ENCODE measurements around the gene GPR4. TPM values are rescaled to one million over a fixed set of nuclear protein-coding genes. Genes with fewer than 3 reads are reported as not detected.

GPR4 gene
- 1 to 10 TPM; 1.1 to 8.8 (median 1.2) TPM for total RNA-seq

DNA sequence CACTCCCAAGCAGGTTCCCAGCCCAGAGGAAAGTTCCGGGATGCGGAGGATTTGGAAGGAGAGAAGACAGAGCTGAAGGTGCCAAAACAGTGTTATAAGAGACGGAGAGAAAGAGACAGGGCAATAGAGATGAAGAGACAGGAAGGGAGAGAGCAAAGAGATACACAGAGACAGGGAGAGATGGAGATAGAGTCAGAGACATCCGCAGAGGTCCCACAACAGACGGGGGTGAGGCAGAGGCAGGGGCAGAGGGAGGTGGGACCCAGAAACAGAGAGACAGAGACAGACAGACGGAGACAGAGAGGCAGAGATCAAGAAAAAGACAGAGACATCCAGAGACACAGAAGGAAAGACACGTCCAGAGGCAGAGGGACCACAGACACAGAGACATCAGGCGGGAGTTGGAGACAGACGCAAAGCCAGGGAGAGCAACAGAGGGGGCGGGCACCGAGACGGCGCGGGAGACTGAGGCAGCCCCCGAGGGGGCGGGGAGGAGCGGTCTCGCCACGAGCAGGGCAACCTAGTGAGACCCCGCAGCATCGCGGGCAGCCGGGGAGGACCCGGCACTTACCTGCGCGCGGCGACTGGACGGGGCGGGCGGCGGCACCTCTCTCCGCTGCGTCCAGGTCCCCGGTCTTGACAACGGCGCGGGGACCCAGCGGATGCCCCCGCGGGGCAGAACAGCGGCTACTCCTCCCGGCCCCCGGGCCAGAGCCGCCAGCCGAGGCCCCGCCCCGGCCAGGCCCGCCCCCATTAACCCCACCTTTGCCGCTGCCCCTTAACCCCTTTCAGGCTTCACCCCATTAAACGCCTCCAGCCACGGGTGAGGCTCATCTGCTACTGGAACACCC, at the start of gene GPR4:
Gene GPR4 (minus strand): TSS at position 689 of the 851 bp plus-strand sequence. CDS start 10,346 bp downstream, outside the sequence.
- intact Hi-C loops (cut with DNase I; ENCODE audit: low total_unique reads), result no loop called here
- H3K4me1 ChIP-seq, result no peaks in the 10 kb centered on the region
- DNase-seq (ENCODE audit: low spot score in 2 of 2), result no peak
- H3K9me3 ChIP-seq, result no peaks in the 10 kb centered on the region
- TF ChIP-seq POLR2AphosphoS5 (IDR thresholded peaks at IDR 0.05) (no peak), POLR2A (IDR thresholded peaks at IDR 0.05) (no peak)
- TF ChIP-seq, protein P1, sequence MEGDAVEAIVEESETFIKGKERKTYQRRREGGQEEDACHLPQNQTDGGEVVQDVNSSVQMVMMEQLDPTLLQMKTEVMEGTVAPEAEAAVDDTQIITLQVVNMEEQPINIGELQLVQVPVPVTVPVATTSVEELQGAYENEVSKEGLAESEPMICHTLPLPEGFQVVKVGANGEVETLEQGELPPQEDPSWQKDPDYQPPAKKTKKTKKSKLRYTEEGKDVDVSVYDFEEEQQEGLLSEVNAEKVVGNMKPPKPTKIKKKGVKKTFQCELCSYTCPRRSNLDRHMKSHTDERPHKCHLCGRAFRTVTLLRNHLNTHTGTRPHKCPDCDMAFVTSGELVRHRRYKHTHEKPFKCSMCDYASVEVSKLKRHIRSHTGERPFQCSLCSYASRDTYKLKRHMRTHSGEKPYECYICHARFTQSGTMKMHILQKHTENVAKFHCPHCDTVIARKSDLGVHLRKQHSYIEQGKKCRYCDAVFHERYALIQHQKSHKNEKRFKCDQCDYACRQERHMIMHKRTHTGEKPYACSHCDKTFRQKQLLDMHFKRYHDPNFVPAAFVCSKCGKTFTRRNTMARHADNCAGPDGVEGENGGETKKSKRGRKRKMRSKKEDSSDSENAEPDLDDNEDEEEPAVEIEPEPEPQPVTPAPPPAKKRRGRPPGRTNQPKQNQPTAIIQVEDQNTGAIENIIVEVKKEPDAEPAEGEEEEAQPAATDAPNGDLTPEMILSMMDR (IDR thresholded peaks at IDR 0.05), result no peak
- peak within 1 kb of the TSS; percentile 44 to 62 (median 47) for H3K4me3 ChIP-seq
- H3K36me3 ChIP-seq, result no peaks in the 10 kb centered on the region
- peaks cover 0 to 60% of the 10 kb centered on the region in 2 donors for H3K27me3 ChIP-seq
- H3K27ac ChIP-seq, result peak within 1 kb of the TSS in 1 of 2 donors; percentile 68

DNA sequence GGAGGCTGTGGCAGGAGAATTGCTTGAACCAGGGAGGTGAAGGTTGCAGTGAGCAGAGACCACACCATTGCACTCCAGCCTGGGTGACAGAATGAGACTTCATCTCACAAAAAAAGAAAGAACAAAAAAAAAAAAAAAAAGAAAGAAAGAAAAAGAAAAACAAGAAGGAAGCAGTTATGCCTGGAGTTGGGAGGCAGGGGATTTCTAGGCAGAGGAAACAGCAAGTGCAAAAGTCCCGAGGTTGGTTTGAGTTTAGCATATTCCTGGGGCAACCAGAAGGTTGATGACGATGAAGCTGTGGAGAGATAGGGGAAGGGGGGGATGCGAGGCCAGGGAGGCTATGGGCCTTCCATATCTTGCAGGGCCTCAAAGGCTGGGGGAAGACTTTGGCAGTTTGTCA, 48.7 kb upstream of the GPR4 start:
- Histone ChIP-seq H3K36me3 (no peaks in the 10 kb centered on the region), H3K9me3 (no peaks in the 10 kb centered on the region), H3K4me1 (no peaks in the 10 kb centered on the region), H3K27me3 (no peaks in the 10 kb centered on the region), H3K4me3 (no peak overlapping the region), H3K27ac (no peak overlapping the region)
- intact Hi-C loops (cut with DNase I; ENCODE audit: low total_unique reads), result no loop called here
- DNase-seq (ENCODE audit: low spot score in 2 of 2), result no peak
- TF ChIP-seq POLR2AphosphoS5 (IDR thresholded peaks at IDR 0.05) (no peak), POLR2A (IDR thresholded peaks at IDR 0.05) (no peak)
- TF ChIP-seq, protein P1 (IDR thresholded peaks at IDR 0.05), result no peak

DNA sequence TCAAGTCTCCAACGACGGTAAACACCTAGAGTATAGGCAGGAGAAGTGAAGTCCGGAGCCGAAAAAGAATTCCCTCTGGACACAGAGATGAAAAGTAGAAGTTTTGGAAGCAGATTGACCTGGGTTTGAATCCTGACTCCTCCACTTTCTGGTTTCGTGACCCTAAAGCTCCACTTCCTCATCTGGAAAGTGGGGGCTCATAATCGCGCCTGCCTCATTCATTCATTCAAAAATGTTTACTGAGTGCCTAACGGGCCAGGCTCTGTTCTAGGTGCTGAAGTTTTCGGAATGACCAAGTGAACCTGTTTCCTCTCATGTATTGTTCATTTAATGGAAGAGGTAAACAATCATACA, 44.3 kb upstream of the GPR4 start:
- intact Hi-C loops (cut with DNase I; ENCODE audit: low total_unique reads), result no loop called here
- Histone ChIP-seq H3K9me3 (no peaks in the 10 kb centered on the region), H3K4me3 (peak overlapping the region in 2 of 3 donors; percentile 47 to 61), H3K27me3 (no peaks in the 10 kb centered on the region), H3K36me3 (no peaks in the 10 kb centered on the region), H3K27ac (no peak overlapping the region), H3K4me1 (peaks cover 0 to 9% of the 10 kb centered on the region in 2 donors)
- TF ChIP-seq POLR2AphosphoS5 (IDR thresholded peaks at IDR 0.05) (no peak), POLR2A (IDR thresholded peaks at IDR 0.05) (no peak)
- TF ChIP-seq, protein P1 (IDR thresholded peaks at IDR 0.05), result no peak
- DNase-seq (ENCODE audit: low spot score in 2 of 2), result no peak

DNA sequence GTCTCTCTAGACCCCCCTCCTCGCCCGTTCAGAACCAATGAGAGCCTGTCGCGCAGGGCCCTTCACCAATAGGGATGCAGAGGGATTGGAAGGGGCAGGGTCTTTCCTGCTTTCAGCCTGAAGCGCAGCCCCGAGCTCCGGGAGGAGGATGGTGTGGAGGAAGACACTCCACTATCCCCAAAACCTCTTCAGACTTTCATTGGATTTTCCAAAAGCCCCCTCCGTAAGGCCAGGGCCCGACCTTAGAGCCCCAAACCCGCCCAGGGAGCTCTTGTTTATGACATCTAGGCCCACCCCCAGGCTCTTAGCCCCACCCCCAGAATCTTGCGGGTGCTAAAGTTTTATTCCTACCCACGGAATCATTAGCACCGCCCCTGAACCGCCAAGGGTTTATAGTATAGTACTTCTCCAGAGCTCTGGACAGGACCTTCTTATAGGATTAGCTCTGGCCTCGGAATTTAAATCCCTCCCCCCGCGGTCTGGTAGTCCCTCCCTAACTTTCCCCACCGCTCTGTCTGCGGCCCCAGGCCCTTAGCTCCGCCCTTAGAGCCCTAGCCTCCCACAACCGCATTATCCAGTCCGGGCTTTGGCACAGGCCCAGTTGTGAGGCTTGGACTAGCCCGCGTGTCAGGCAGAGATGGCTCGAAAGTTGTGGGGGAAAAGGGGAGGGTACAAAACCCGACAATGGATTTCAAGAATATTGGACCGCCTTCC, 43.8 kb upstream of the GPR4 start:
- intact Hi-C loops (cut with DNase I; ENCODE audit: low total_unique reads), result no loop called here
- H3K4me3 ChIP-seq, result peak overlapping the region; percentile 22 to 61 (median 47)
- DNase-seq (ENCODE audit: low spot score in 2 of 2), result peak; percentile 62 to 66

More for the DNA sequence above, 43.8 kb upstream of the GPR4 start:
- TF ChIP-seq POLR2A (IDR thresholded peaks at IDR 0.05), result no peak
- TF ChIP-seq, protein P1 (IDR thresholded peaks at IDR 0.05), result no peak
- no peak for TF ChIP-seq POLR2AphosphoS5 (IDR thresholded peaks at IDR 0.05)
- Histone ChIP-seq H3K4me1 (peaks cover 0 to 9% of the 10 kb centered on the region in 2 donors), H3K36me3 (no peaks in the 10 kb centered on the region), H3K27me3 (no peaks in the 10 kb centered on the region), H3K27ac (peak overlapping the region; percentile 20 to 29), H3K9me3 (no peaks in the 10 kb centered on the region)

Measured in breast epithelium (tissue), 4 donors.